Measurements from ENCODE around the gene WRAP73.
"Not testable (repeated sequence)": the region's sequence is repeated elsewhere in the genome, so short reads cannot be mapped to it uniquely, and the experiment has no call there.

Gene WRAP73

GRCh38 chr1:3630161-3630611 lies 19.7 kb downstream of the WRAP73 start:
- no peak for DNase-seq (ENCODE audit: low spot score)

- no peak for DNase-seq (ENCODE audit: low spot score)
Measured at GRCh38 chr1:3629561-3630160, 20.2 kb downstream of the WRAP73 start.

GRCh38 chr1:3628445-3628844 lies 21.5 kb downstream of the WRAP73 start:
- no peak for DNase-seq (ENCODE audit: low spot score)

GRCh38 chr1:3627515-3628253 lies 22.2 kb downstream of the WRAP73 start:
- DNase-seq (ENCODE audit: low spot score): no peak

- no peak for DNase-seq (ENCODE audit: low spot score)
Measured at GRCh38 chr1:3626025-3626424, 23.9 kb downstream of the WRAP73 start.

- DNase-seq (ENCODE audit: low spot score): no peak
Measured at GRCh38 chr1:3625151-3625907, 24.6 kb downstream of the WRAP73 start.

- peak; percentile 96 for DNase-seq (ENCODE audit: low spot score)
Measured at GRCh38 chr1:3624200-3625136, 25.4 kb downstream of the WRAP73 start, which contains the start of gene TPRG1L. Gene TPRG1L (plus strand): TSS chr1:3625015. CDS start chr1:3625073, 58 bp downstream.

- no peak for DNase-seq (ENCODE audit: low spot score)
Measured at GRCh38 chr1:3623441-3624199, 26.3 kb downstream of the WRAP73 start.

- not testable (repeated sequence) for DNase-seq (ENCODE audit: low spot score)
Measured at GRCh38 chr1:3622102-3622501, 27.8 kb downstream of the WRAP73 start.

- not testable (repeated sequence) for DNase-seq (ENCODE audit: low spot score)
Measured at GRCh38 chr1:3621151-3621671, 28.7 kb downstream of the WRAP73 start.

GRCh38 chr1:3620708-3621107 lies 29.2 kb downstream of the WRAP73 start:
- no peak for DNase-seq (ENCODE audit: low spot score)

GRCh38 chr1:3618881-3619671 lies 30.8 kb downstream of the WRAP73 start:
- peak; percentile 87 for DNase-seq (ENCODE audit: low spot score)

GRCh38 chr1:3618531-3618880 lies 31.4 kb downstream of the WRAP73 start:
- no peak for DNase-seq (ENCODE audit: low spot score)

- no peak for DNase-seq (ENCODE audit: low spot score)
Measured at GRCh38 chr1:3617806-3618345, 32.0 kb downstream of the WRAP73 start.

- no peak for DNase-seq (ENCODE audit: low spot score)
Measured at GRCh38 chr1:3616861-3617260, 33.0 kb downstream of the WRAP73 start.

- DNase-seq (ENCODE audit: low spot score): no peak
Measured at GRCh38 chr1:3614755-3615742, 34.9 kb downstream of the WRAP73 start.

GRCh38 chr1:3612123-3612522 lies 37.8 kb downstream of the WRAP73 start:
- DNase-seq (ENCODE audit: low spot score): no peak
